ENCODE measurements around the gene MDFI. TPM values are rescaled to one million over a fixed set of nuclear protein-coding genes. Genes with fewer than 3 reads are reported as not detected.

Gene MDFI
- total RNA-seq, 1 donor from 2014 or later, result not detected

DNA sequence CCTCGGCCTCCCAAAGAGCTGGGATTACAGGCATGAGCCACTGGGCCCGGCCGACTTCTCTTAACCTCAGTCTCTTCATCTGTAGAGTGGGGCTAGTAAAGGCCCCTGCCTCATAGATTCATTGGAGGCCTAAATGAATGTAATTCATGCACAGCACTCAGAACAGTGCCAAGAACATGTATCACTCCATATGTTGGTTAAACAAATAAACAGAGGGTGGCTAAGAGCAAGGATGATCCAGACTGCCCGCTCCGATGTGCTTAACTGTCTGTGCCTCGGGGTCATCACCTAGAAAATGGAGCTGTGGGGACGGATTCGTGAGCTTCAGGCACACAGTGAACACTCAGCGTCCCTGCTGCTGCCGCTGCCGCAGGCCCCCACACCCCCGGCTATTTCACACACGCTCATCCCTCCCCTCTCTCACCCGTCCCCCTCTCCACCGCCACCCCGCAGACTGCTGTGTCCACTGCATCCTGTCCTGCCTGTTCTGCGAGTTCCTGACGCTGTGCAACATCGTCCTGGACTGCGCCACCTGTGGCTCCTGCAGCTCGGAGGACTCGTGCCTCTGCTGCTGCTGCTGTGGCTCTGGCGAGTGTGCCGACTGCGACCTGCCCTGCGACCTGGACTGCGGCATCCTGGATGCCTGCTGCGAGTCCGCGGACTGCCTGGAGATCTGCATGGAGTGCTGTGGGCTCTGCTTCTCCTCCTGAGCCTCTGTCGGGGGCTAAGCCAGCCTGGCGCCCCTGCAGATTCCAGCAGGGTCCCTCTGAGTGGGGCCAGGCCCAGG lies 14.8 kb downstream of the MDFI start:
- H3K27me3 Mint-ChIP-seq, result peaks cover 21% of the 10 kb centered on the region
- intact Hi-C loops (cut with micrococcal nuclease), result no loop called here
- no peak for ATAC-seq (ENCODE audit: low read depth)
- DNase-seq, result no peak
- no peaks in the 10 kb centered on the region for H3K4me1 Mint-ChIP-seq
- CTCF ChIA-PET, result no interaction called here
- no peak overlapping the region for H3K4me3 Mint-ChIP-seq
- no peak overlapping the region for H3K27ac Mint-ChIP-seq
- POLR2A ChIA-PET, result no interaction called here
- no peak for TF ChIP-seq CTCF (IDR thresholded peaks at IDR 0.05)
- no peaks in the 10 kb centered on the region for H3K36me3 Mint-ChIP-seq (ENCODE audit: low read depth)
- H3K9me3 Mint-ChIP-seq, result no peaks in the 10 kb centered on the region

DNA sequence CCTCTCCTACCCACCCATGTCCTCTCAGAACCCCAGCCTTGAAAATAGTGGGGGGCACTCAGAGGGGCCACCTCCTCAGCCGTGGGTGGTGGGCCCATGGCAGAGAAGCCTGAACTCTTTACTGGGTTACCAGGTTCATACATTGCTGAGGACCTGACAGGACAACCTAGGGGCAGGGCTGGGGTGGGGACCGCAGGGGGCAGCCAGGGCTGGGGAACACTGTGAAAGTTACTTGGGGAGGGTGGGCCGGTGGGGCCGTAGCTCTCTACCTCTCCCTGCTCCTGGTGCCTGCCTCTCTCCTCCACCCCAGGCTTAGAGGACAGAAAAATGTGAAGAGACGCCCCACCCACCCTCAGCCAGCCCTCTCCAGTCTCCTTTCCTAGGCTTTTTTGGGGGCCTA lies 15.4 kb downstream of the MDFI start:
- ATAC-seq (ENCODE audit: low read depth), result no peak
- no peak overlapping the region for H3K4me3 Mint-ChIP-seq
- no peak for DNase-seq
- ChIA-PET CTCF (no interaction called here), POLR2A (no interaction called here)
- no peaks in the 10 kb centered on the region for H3K36me3 Mint-ChIP-seq (ENCODE audit: low read depth)
- H3K27me3 Mint-ChIP-seq, result peaks cover 25% of the 10 kb centered on the region
- H3K9me3 Mint-ChIP-seq, result no peaks in the 10 kb centered on the region
- H3K4me1 Mint-ChIP-seq, result no peaks in the 10 kb centered on the region
- intact Hi-C loops (cut with micrococcal nuclease), result no loop called here
- no peak overlapping the region for H3K27ac Mint-ChIP-seq
- no peak for TF ChIP-seq CTCF (IDR thresholded peaks at IDR 0.05)

DNA sequence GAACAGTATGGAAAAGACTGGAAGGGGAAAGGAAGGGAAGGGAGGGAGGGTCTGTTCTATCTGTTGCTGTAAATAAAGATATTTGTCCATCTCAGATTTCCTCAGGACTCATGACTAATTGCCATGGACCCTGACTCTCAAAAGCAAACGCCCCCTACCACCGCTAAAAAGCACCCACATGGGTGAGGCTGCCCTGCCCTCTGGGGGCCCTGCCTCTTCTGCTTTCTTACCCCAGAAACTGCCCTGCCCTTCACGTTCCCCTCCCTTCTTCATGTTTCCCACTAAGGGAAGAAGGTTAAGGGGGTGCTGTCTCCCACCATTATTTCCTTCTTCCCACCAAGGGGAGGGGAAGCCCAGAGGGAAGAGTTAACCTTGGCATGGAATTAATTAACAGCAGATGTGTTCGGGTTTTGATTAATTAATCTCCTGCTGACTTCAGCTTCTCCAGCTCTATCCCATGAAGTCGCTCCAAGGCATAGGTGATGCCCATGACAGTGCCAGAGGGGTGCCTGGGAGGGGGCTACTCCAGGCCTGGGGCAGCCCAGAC lies 16.0 kb downstream of the MDFI start:
- CTCF ChIA-PET, result no interaction called here

DNA sequence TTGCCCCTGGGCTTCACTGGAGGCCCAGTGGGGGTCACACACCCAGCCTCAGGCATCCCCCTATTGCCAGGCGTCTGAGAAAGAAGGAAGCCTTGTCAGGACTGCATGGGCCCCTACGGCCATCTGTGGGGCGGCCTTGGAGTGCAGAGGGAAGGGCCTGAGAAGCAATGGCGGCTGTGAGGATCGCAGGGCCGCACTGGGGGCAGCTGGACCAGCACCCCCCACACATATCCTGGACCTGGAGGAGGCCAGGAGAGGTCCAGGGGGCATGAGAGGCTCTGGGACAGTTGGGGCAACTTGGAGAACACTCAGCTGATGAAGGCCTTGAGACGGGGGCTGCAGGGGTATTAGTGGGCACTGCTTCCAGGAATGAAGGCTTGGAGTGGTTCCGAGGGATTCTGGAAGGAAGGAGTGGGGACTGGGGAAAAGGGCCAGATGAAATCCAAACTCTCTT lies 16.5 kb downstream of the MDFI start:
- Mint-ChIP-seq H3K9me3 (no peaks in the 10 kb centered on the region), H3K4me3 (no peak overlapping the region), H3K27ac (no peak overlapping the region), H3K4me1 (no peaks in the 10 kb centered on the region), H3K27me3 (peaks cover 27% of the 10 kb centered on the region), H3K36me3 (ENCODE audit: low read depth) (no peaks in the 10 kb centered on the region)
- intact Hi-C loops (cut with micrococcal nuclease), result no loop called here
- ATAC-seq (ENCODE audit: low read depth), result no peak
- ChIA-PET CTCF (no interaction called here), POLR2A (no interaction called here)
- no peak for TF ChIP-seq CTCF (IDR thresholded peaks at IDR 0.05)
- no peak for DNase-seq

More for the DNA sequence above, 16.0 kb downstream of the MDFI start:
- intact Hi-C loops (cut with micrococcal nuclease), result no loop called here
- Mint-ChIP-seq H3K36me3 (ENCODE audit: low read depth) (no peaks in the 10 kb centered on the region), H3K4me3 (no peak overlapping the region), H3K4me1 (no peaks in the 10 kb centered on the region), H3K9me3 (no peaks in the 10 kb centered on the region), H3K27ac (no peak overlapping the region), H3K27me3 (peaks cover 29% of the 10 kb centered on the region)
- no peak for ATAC-seq (ENCODE audit: low read depth)
- no peak for TF ChIP-seq CTCF (IDR thresholded peaks at IDR 0.05)
- POLR2A ChIA-PET, result no interaction called here
- DNase-seq, result no peak

GRCh38 chr6:41655176-41655575 lies 16.9 kb downstream of the MDFI start:
- H3K27ac Mint-ChIP-seq, result no peak overlapping the region
- ATAC-seq (ENCODE audit: low read depth), result no peak
- H3K27me3 Mint-ChIP-seq, result peaks cover 27% of the 10 kb centered on the region

More at GRCh38 chr6:41655176-41655575, 16.9 kb downstream of the MDFI start:
- Mint-ChIP-seq H3K9me3 (no peaks in the 10 kb centered on the region), H3K4me3 (no peak overlapping the region), H3K36me3 (ENCODE audit: low read depth) (no peaks in the 10 kb centered on the region), H3K4me1 (no peaks in the 10 kb centered on the region)
- POLR2A ChIA-PET, result no interaction called here
- CTCF ChIA-PET, result no interaction called here
- intact Hi-C loops (cut with micrococcal nuclease), result no loop called here
- TF ChIP-seq CTCF (IDR thresholded peaks at IDR 0.05), result no peak
- no peak for DNase-seq

All from activated B cell treated with CpG ODN at 0.5 μM for 24 hours (primary cell).